ENCODE measurements around the gene A3GALT2. TPM values are rescaled to one million over a fixed set of nuclear protein-coding genes. Genes with fewer than 3 reads are reported as not detected.

The A3GALT2 gene
- polyA plus RNA-seq, 3 donors = not detected

GRCh38 chr1:33344896-33345560 is 24.1 kb upstream of the A3GALT2 start:
- no CpG with 5 or more reads among the region's 2 CpGs for WGBS (ENCODE audit: insufficient coverage)
- intact Hi-C loops (cut with micrococcal nuclease) = no loop called here
- no peak overlapping the region for H3K4me3 Mint-ChIP-seq
- Histone ChIP-seq H2AFZ (ENCODE audit: insufficient read depth, low read depth, low read length, poor library complexity, severe bottlenecking) (no peak overlapping the region), H3K79me2 (ENCODE audit: insufficient read depth, low read length) (peaks cover 95% of the 10 kb centered on the region), H3K4me2 (replicated peaks; ENCODE audit: extremely low read depth, low read length, poor library complexity, severe bottlenecking) (no peak overlapping the region), H3K27ac (ENCODE audit: low read depth in 1 of 2, low read length in 2 of 2) (peak overlapping the region in 1 of 2 donors; percentile 7), H3K4me3 (replicated peaks in 1 of 3; ENCODE audit: low read depth in 2 of 3, low read length in 3 of 3) (no peak overlapping the region), H3K27me3 (ENCODE audit: control insufficient read depth in 2 of 2, insufficient read depth in 2 of 2, low read length in 2 of 2) (no peaks in the 10 kb centered on the region), H3K36me3 (replicated peaks in 1 of 2; ENCODE audit: control insufficient read depth in 1 of 2, insufficient read depth in 2 of 2, low read length in 2 of 2) (peaks cover 13 to 40% of the 10 kb centered on the region in 2 donors), H3K9ac (ENCODE audit: insufficient read depth, low read length, poor library complexity, severe bottlenecking) (no peak overlapping the region), H4K20me1 (ENCODE audit: insufficient read depth, low read length) (peaks cover 90% of the 10 kb centered on the region), H3K9me3 (replicated peaks in 1 of 2; ENCODE audit: control insufficient read depth in 1 of 2, insufficient read depth in 1 of 2, low read length in 2 of 2) (no peaks in the 10 kb centered on the region), H3K4me1 (ENCODE audit: control insufficient read depth in 1 of 2, insufficient read depth in 2 of 2, low read length in 2 of 2) (peaks cover 55 to 85% of the 10 kb centered on the region in 2 donors)
- no peaks in the 10 kb centered on the region for H3K9me3 Mint-ChIP-seq
- H3K36me3 Mint-ChIP-seq = peaks cover 45 to 61% of the 10 kb centered on the region in 2 donors
- H3K27ac Mint-ChIP-seq = peak overlapping the region in 2 of 7 donors; percentile 48 to 69
- no peak for TF ChIP-seq CTCF (IDR thresholded peaks at IDR 0.05)
- H3K27me3 Mint-ChIP-seq (ENCODE audit: low read depth in 3 of 3) = peaks cover 0 to 5% (median 0%) of the 10 kb centered on the region in 3 donors
- no peak for DNase-seq
- peaks cover 79% of the 10 kb centered on the region for H3K4me1 Mint-ChIP-seq

- H3K27ac Mint-ChIP-seq = peak overlapping the region in 4 of 7 donors; percentile 27 to 60 (median 36)
- Histone ChIP-seq H3K79me2 (ENCODE audit: insufficient read depth, low read length) (peaks cover 93% of the 10 kb centered on the region), H3K27me3 (ENCODE audit: control insufficient read depth in 2 of 2, insufficient read depth in 2 of 2, low read length in 2 of 2) (no peaks in the 10 kb centered on the region), H3K4me1 (ENCODE audit: control insufficient read depth in 1 of 2, insufficient read depth in 2 of 2, low read length in 2 of 2) (peaks cover 68 to 97% of the 10 kb centered on the region in 2 donors), H3K9me3 (replicated peaks in 1 of 2; ENCODE audit: control insufficient read depth in 1 of 2, insufficient read depth in 1 of 2, low read length in 2 of 2) (no peaks in the 10 kb centered on the region), H3K4me2 (replicated peaks; ENCODE audit: extremely low read depth, low read length, poor library complexity, severe bottlenecking) (no peak overlapping the region), H3K36me3 (replicated peaks in 1 of 2; ENCODE audit: control insufficient read depth in 1 of 2, insufficient read depth in 2 of 2, low read length in 2 of 2) (peaks cover 13 to 40% of the 10 kb centered on the region in 2 donors), H2AFZ (ENCODE audit: insufficient read depth, low read depth, low read length, poor library complexity, severe bottlenecking) (no peak overlapping the region), H4K20me1 (ENCODE audit: insufficient read depth, low read length) (peaks cover 96% of the 10 kb centered on the region), H3K27ac (ENCODE audit: low read depth in 1 of 2, low read length in 2 of 2) (peak overlapping the region in 1 of 2 donors; percentile 15), H3K4me3 (replicated peaks in 1 of 3; ENCODE audit: low read depth in 2 of 3, low read length in 3 of 3) (no peak overlapping the region), H3K9ac (ENCODE audit: insufficient read depth, low read length, poor library complexity, severe bottlenecking) (no peak overlapping the region)
- H3K27me3 Mint-ChIP-seq (ENCODE audit: low read depth in 3 of 3) = peaks cover 0 to 3% (median 0%) of the 10 kb centered on the region in 3 donors
- peaks cover 91% of the 10 kb centered on the region for H3K4me1 Mint-ChIP-seq
- no peak overlapping the region for H3K4me3 Mint-ChIP-seq
- H3K36me3 Mint-ChIP-seq = peaks cover 45 to 61% of the 10 kb centered on the region in 2 donors
- WGBS (ENCODE audit: insufficient coverage) = 90% methylated on average over 4 of the region's 5 CpGs
- TF ChIP-seq CTCF (IDR thresholded peaks at IDR 0.05) = no peak
- intact Hi-C loops (cut with micrococcal nuclease) = no loop called here
- H3K9me3 Mint-ChIP-seq = no peaks in the 10 kb centered on the region
- no peak for DNase-seq
These were observed 22.6 kb upstream of the A3GALT2 start for GRCh38 chr1:33343539-33343938.

All from CD14-positive monocyte (primary cell).